HL-60 (cell line): ENCODE measurements around the gene ADAMTS17.

Experiments
- DNase-seq, 2 experiments: peaks; one replicate each; pipeline ENCODE4 v3.0.0-alpha.2; 2010 to 2020; ENCODE audit warnings: low read depth in 1 of 2, low spot score in 1 of 2
- H3K27ac ChIP-seq: fragments of 250-450 bp; sonication (Bioruptor Pico); replicated peaks from 2 replicates; pipeline ENCODE4 v1.5.1; 2020; ENCODE audit warnings: mild to moderate bottlenecking, moderate library complexity
- H3K27me3 ChIP-seq: fragments of 250-450 bp; sonication (Bioruptor Pico); 2 replicates; pipeline ENCODE4 v1.5.1; 2021; ENCODE audit warnings: mild to moderate bottlenecking, moderate library complexity; ENCODE audit not compliant: insufficient read depth, poor library complexity, severe bottlenecking
- H3K4me3 ChIP-seq: replicated peaks from 2 replicates; pipeline ENCODE4 v1.5.1; 2011; ENCODE audit warnings: mild to moderate bottlenecking, control low read depth, low read length; ENCODE audit not compliant: insufficient read depth
- GABPA ChIP-seq: IDR thresholded peaks from 2 replicates; pipeline ENCODE4 v1.6.1; 2012; ENCODE audit warnings: low read depth
- POLR2AphosphoS5 ChIP-seq: IDR thresholded peaks from 2 replicates; pipeline ENCODE4 v1.6.1; 2012; ENCODE audit warnings: low read depth
- SPI1 ChIP-seq: IDR thresholded peaks from 2 replicates; pipeline ENCODE4 v1.6.1; 2012; ENCODE audit warnings: low read depth, mild to moderate bottlenecking, borderline replicate concordance
- TF ChIP-seq, protein P1 (sequence below): IDR thresholded peaks from 2 replicates; pipeline ENCODE4 v1.6.1; 2012; ENCODE audit warnings: low read depth; ENCODE audit not compliant: insufficient replicate concordance
- TF ChIP-seq, protein P2 (sequence below): IDR thresholded peaks from one replicate; pipeline ENCODE4 v1.5.1; 2011; ENCODE audit warnings: low read length, control low read depth, inconsistent platforms; ENCODE audit not compliant: insufficient read depth

The ADAMTS17 gene

DNA sequence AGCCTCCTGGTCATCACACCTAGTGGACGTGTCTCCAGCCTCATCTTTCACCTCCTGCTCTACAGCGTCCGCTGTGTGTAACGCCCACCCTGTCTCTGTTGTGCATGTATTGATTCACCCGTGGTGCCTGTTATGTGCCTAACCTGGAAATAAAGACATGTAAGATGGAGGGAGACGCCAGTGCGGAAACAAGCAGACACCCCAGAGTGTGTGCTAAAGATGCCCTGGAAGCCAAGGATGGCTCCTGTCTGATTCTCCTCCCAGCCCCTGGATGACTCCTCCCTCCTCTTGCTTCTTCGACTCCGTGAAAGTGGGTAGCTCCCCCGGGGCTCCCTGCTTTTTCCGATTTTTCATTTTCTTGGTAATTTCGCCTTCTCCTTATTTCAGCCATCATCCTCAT, 241.8 kb downstream of the ADAMTS17 start:
- H3K27me3 ChIP-seq: no peaks in the 10 kb centered on the region
- H3K4me3 ChIP-seq: no peak overlapping the region
- DNase-seq: no peak
- TF ChIP-seq, protein P1, sequence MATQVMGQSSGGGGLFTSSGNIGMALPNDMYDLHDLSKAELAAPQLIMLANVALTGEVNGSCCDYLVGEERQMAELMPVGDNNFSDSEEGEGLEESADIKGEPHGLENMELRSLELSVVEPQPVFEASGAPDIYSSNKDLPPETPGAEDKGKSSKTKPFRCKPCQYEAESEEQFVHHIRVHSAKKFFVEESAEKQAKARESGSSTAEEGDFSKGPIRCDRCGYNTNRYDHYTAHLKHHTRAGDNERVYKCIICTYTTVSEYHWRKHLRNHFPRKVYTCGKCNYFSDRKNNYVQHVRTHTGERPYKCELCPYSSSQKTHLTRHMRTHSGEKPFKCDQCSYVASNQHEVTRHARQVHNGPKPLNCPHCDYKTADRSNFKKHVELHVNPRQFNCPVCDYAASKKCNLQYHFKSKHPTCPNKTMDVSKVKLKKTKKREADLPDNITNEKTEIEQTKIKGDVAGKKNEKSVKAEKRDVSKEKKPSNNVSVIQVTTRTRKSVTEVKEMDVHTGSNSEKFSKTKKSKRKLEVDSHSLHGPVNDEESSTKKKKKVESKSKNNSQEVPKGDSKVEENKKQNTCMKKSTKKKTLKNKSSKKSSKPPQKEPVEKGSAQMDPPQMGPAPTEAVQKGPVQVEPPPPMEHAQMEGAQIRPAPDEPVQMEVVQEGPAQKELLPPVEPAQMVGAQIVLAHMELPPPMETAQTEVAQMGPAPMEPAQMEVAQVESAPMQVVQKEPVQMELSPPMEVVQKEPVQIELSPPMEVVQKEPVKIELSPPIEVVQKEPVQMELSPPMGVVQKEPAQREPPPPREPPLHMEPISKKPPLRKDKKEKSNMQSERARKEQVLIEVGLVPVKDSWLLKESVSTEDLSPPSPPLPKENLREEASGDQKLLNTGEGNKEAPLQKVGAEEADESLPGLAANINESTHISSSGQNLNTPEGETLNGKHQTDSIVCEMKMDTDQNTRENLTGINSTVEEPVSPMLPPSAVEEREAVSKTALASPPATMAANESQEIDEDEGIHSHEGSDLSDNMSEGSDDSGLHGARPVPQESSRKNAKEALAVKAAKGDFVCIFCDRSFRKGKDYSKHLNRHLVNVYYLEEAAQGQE: no peak
- TF ChIP-seq GABPA (no peak), POLR2AphosphoS5 (no peak), SPI1 (no peak)
- TF ChIP-seq, protein P2, sequence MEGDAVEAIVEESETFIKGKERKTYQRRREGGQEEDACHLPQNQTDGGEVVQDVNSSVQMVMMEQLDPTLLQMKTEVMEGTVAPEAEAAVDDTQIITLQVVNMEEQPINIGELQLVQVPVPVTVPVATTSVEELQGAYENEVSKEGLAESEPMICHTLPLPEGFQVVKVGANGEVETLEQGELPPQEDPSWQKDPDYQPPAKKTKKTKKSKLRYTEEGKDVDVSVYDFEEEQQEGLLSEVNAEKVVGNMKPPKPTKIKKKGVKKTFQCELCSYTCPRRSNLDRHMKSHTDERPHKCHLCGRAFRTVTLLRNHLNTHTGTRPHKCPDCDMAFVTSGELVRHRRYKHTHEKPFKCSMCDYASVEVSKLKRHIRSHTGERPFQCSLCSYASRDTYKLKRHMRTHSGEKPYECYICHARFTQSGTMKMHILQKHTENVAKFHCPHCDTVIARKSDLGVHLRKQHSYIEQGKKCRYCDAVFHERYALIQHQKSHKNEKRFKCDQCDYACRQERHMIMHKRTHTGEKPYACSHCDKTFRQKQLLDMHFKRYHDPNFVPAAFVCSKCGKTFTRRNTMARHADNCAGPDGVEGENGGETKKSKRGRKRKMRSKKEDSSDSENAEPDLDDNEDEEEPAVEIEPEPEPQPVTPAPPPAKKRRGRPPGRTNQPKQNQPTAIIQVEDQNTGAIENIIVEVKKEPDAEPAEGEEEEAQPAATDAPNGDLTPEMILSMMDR: no peak
- no peak overlapping the region for H3K27ac ChIP-seq

DNA sequence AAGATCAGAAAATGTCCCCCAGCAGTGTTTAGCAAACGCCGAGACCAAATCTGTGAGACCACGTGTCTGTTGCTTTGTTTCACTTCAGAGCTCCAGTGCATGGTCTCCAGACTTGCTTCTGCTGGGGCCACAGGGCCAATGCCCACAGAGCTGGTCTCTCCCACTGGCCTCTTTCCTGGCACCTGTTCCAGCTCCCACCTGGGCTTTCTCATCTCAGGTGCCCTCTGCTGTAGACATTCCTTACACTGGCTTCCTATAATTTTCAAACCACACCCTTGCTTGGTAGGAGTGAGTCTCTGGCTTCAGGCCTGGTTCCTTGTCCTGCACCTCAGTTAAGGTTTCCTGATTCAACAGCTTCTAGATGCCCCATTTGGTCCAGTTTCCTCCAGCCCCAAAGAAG, 243.1 kb downstream of the ADAMTS17 start:
- TF ChIP-seq POLR2AphosphoS5 (no peak), GABPA (no peak), SPI1 (no peak)
- TF ChIP-seq, protein P1: no peak
- TF ChIP-seq, protein P2: no peak
- Histone ChIP-seq H3K27ac (no peak overlapping the region), H3K4me3 (no peak overlapping the region), H3K27me3 (no peaks in the 10 kb centered on the region)
- no peak for DNase-seq

DNA sequence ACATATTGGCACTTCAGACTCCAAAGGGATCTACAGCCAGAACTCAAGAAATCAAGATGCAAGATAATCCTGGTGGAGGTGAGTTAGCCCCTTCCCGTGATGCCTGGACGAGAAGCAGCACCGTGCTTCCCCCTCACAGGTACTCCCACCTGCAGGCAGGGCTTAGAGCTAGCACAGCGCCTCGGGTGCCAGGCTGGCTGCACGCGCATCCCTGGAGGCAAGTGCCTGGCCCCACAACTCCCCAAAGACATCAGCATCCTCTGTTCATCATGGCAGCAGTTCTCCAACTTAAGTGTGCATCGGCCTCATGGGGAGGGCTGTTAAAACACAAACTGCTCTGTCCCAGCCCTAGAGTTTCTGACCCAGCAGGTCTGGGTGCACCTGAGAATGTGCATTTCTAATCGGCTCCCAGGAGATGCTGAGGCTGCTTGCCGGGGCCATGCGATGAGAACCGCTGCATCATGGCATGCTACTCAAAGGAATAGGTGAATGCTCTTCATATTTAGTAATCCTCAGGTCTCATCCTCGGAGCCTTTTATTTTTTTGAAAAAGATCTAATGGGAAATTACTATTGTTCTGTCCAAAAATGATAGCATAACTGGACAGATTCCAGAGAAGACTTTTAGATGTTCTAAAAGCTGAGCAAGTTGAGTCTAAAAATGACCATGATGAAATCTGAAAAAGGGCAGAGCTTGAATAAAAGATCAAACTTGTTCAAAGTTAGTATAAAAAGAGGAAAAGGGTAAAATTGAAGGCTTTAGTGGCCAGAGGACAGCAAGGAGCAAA, 244.2 kb downstream of the ADAMTS17 start:
- no peak overlapping the region for H3K27ac ChIP-seq
- no peaks in the 10 kb centered on the region for H3K27me3 ChIP-seq
- DNase-seq: no peak
- TF ChIP-seq, protein P2: no peak
- H3K4me3 ChIP-seq: no peak overlapping the region

DNA sequence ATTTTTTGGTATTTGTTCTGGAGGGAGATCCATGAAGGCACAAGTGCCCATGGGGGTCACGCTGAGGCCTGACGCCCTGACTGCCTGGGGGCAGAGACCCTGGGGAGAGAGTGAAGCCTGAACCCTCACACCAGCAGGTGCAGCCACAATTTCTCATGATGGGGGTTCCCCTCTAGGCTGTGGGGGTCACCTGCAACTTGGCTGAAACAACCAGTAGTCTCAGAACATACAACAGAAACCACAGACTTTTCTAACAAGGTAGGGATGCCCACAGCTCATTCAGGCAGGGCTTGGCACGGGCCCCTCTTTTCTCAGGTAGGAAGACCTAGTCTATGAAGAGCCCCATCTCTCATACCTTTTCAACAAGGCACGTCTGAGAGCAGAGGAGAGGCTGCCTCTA, 245.1 kb downstream of the ADAMTS17 start:
- H3K27me3 ChIP-seq: no peaks in the 10 kb centered on the region
- H3K27ac ChIP-seq: no peak overlapping the region
- H3K4me3 ChIP-seq: no peak overlapping the region
- no peak for DNase-seq
- TF ChIP-seq GABPA (no peak), POLR2AphosphoS5 (no peak), SPI1 (no peak)
- TF ChIP-seq, protein P1: no peak
- TF ChIP-seq, protein P2: no peak
